Prostate gland (tissue), 2 donors: ENCODE measurements around the gene ZBTB16.

Experiments used
- POLR2A ChIP-seq: fragments of 450-650 bp; IDR thresholded peaks from one replicate; pipeline ENCODE4 v1.6.1; 2016; ENCODE audit warnings: antibody characterized with exemption, mild to moderate bottlenecking
- POLR2AphosphoS5 ChIP-seq: sonication (generic); formaldehyde crosslinking; IDR thresholded peaks from one replicate; pipeline ENCODE4 v1.6.1; 2017; ENCODE audit warnings: antibody characterized with exemption
- TF ChIP-seq, protein P1 (sequence below), 4 experiments: fragments of 200-600 bp in 2 of 4; fragments of 450-650 bp in 2 of 4; sonication (generic) in 2 of 4; IDR thresholded peaks; 1 replicate in 3 of 4; 2 replicates in 1 of 4; pipeline ENCODE4 v1.5.1; 2016 to 2019; ENCODE audit warnings: antibody characterized with exemption in 4 of 4, mild to moderate bottlenecking in 2 of 4, moderate library complexity in 2 of 4

DNA sequence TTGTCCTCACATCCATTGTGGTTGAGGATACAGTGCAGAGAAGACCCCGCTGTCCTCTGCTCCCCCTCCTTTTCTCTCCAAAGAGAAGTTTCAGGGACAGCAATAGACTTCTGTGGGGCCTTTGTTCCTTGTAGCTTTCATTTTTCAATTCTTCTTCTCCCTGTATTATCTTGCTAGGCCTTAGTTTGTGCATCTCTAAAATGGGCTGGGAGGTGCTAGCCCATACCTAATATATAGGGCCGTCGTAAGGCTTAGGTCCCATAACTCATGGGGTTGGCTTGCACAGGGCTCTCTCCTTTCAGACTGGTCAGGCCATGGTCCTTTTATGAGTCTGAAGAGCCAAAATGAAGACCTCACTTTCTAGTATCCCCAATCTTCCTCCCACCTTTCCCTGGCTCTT, 33.0 kb downstream of the ZBTB16 start:
- TF ChIP-seq, protein P1, sequence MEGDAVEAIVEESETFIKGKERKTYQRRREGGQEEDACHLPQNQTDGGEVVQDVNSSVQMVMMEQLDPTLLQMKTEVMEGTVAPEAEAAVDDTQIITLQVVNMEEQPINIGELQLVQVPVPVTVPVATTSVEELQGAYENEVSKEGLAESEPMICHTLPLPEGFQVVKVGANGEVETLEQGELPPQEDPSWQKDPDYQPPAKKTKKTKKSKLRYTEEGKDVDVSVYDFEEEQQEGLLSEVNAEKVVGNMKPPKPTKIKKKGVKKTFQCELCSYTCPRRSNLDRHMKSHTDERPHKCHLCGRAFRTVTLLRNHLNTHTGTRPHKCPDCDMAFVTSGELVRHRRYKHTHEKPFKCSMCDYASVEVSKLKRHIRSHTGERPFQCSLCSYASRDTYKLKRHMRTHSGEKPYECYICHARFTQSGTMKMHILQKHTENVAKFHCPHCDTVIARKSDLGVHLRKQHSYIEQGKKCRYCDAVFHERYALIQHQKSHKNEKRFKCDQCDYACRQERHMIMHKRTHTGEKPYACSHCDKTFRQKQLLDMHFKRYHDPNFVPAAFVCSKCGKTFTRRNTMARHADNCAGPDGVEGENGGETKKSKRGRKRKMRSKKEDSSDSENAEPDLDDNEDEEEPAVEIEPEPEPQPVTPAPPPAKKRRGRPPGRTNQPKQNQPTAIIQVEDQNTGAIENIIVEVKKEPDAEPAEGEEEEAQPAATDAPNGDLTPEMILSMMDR (IDR thresholded peaks at IDR 0.05) = no peak
- TF ChIP-seq POLR2A = no peak
- TF ChIP-seq POLR2AphosphoS5 = no peak
